GM06990 (cell line): ENCODE data around the gene WAC.
"Not testable (repeated sequence)": the region's sequence is repeated elsewhere in the genome, so short reads cannot be mapped to it uniquely, and the experiment has no call there.

Experiments used
- DNase-seq: peaks from one replicate; pipeline ENCODE4 v3.0.0-alpha.2; 2011; ENCODE audit not compliant: insufficient read length; ENCODE audit errors: extremely low read depth
- H3K27me3 ChIP-seq: replicated peaks from 2 replicates; pipeline ENCODE4 v1.6.0; 2011; ENCODE audit warnings: low read length; ENCODE audit not compliant: control insufficient read depth, insufficient read depth
- H3K36me3 ChIP-seq: 2 replicates; pipeline ENCODE4 v1.5.1; 2011; ENCODE audit warnings: low read length; ENCODE audit not compliant: control insufficient read depth, insufficient read depth
- H3K4me3 ChIP-seq: replicated peaks from 2 replicates; pipeline ENCODE4 v1.5.1; 2011; ENCODE audit warnings: low read depth, mild to moderate bottlenecking, control low read depth, low read length
- TF ChIP-seq, protein P1 (sequence below): IDR thresholded peaks from 2 replicates; pipeline ENCODE4 v1.5.1; 2011; ENCODE audit warnings: low read length, control low read depth, mild to moderate bottlenecking, inconsistent platforms; ENCODE audit not compliant: insufficient read depth, poor library complexity, severe bottlenecking

The WAC gene, protein sequence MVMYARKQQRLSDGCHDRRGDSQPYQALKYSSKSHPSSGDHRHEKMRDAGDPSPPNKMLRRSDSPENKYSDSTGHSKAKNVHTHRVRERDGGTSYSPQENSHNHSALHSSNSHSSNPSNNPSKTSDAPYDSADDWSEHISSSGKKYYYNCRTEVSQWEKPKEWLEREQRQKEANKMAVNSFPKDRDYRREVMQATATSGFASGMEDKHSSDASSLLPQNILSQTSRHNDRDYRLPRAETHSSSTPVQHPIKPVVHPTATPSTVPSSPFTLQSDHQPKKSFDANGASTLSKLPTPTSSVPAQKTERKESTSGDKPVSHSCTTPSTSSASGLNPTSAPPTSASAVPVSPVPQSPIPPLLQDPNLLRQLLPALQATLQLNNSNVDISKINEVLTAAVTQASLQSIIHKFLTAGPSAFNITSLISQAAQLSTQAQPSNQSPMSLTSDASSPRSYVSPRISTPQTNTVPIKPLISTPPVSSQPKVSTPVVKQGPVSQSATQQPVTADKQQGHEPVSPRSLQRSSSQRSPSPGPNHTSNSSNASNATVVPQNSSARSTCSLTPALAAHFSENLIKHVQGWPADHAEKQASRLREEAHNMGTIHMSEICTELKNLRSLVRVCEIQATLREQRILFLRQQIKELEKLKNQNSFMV

GRCh38 chr10:28532337-28533185, at the start of gene WAC:
WAC (plus strand) TSS chr10:28533118; CDS start chr10:28533580, 462 bp downstream.
- Histone ChIP-seq H3K36me3 (peaks cover 2% of the 10 kb centered on the region; the same call in 1 of the 2 replicates), H3K27me3 (no peaks in the 10 kb centered on the region), H3K4me3 (peak within 1 kb of the TSS; percentile 76)
- TF ChIP-seq, protein P1, sequence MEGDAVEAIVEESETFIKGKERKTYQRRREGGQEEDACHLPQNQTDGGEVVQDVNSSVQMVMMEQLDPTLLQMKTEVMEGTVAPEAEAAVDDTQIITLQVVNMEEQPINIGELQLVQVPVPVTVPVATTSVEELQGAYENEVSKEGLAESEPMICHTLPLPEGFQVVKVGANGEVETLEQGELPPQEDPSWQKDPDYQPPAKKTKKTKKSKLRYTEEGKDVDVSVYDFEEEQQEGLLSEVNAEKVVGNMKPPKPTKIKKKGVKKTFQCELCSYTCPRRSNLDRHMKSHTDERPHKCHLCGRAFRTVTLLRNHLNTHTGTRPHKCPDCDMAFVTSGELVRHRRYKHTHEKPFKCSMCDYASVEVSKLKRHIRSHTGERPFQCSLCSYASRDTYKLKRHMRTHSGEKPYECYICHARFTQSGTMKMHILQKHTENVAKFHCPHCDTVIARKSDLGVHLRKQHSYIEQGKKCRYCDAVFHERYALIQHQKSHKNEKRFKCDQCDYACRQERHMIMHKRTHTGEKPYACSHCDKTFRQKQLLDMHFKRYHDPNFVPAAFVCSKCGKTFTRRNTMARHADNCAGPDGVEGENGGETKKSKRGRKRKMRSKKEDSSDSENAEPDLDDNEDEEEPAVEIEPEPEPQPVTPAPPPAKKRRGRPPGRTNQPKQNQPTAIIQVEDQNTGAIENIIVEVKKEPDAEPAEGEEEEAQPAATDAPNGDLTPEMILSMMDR = peak; percentile 13
- peak; percentile 98 for DNase-seq

GRCh38 chr10:28489206-28489605, 43.7 kb upstream of the WAC start:
- H3K36me3 ChIP-seq = no peaks in the 10 kb centered on the region
- TF ChIP-seq, protein P1 = no peak
- no peak overlapping the region for H3K4me3 ChIP-seq
- no peak for DNase-seq
- H3K27me3 ChIP-seq = no peaks in the 10 kb centered on the region

GRCh38 chr10:28490256-28490865, 42.6 kb upstream of the WAC start:
- DNase-seq, H3K4me3 ChIP-seq, H3K27me3 ChIP-seq, H3K36me3 ChIP-seq: not testable (repeated sequence)

- Histone ChIP-seq H3K36me3 (no peaks in the 10 kb centered on the region), H3K27me3 (no peaks in the 10 kb centered on the region), H3K4me3 (no peak overlapping the region)
- DNase-seq = no peak
- TF ChIP-seq, protein P1 = no peak
Observed at GRCh38 chr10:28492116-28492920, 40.6 kb upstream of the WAC start.

- TF ChIP-seq, protein P1 = no peak
- H3K36me3 ChIP-seq = no peaks in the 10 kb centered on the region
- no peaks in the 10 kb centered on the region for H3K27me3 ChIP-seq
- no peak for DNase-seq
- H3K4me3 ChIP-seq = no peak overlapping the region
Observed at GRCh38 chr10:28494420-28494819, 38.5 kb upstream of the WAC start.
